ENCODE results near the gene ADCY2. TPM values are rescaled to one million over a fixed set of nuclear protein-coding genes. Genes with fewer than 3 reads are reported as not detected.

ADCY2 gene
- total RNA-seq, 1 experiment from 2014 or later = not detected

GRCh38 chr5:7664208-7664607 lies 268.3 kb downstream of the ADCY2 start:
- H3K4me1 Mint-ChIP-seq (ENCODE audit: low read depth, unreplicated experiment) = no peaks in the 10 kb centered on the region
- H3K27me3 Mint-ChIP-seq (ENCODE audit: insufficient read depth, unreplicated experiment) = peaks cover 8% of the 10 kb centered on the region
- no peak for DNase-seq
- H3K27ac Mint-ChIP-seq (ENCODE audit: unreplicated experiment) = no peak overlapping the region
- no peak for TF ChIP-seq CTCF (IDR thresholded peaks at IDR 0.05; ENCODE audit: insufficient read depth in 1 of 2, low read depth in 1 of 2, low read length in 1 of 2, severe bottlenecking in 1 of 2, unreplicated experiment in 1 of 2)
- Histone ChIP-seq H3K4me3 (ENCODE audit: low read depth, low read length) (no peak overlapping the region), H3K4me1 (no peaks in the 10 kb centered on the region), H3K36me3 (ENCODE audit: control insufficient read depth, insufficient read depth, low read length) (no peaks in the 10 kb centered on the region), H3K9me3 (no peaks in the 10 kb centered on the region), H3K27me3 (replicated peaks; ENCODE audit: control insufficient read depth, insufficient read depth, low read length) (no peaks in the 10 kb centered on the region)
- H3K9me3 Mint-ChIP-seq (ENCODE audit: unreplicated experiment) = no peaks in the 10 kb centered on the region
- intact Hi-C loops (cut with micrococcal nuclease; ENCODE audit: unreplicated experiment) = no loop called here
- no TSS peak for BruUV-seq (replicated peaks)
- POLR2A ChIA-PET = no interaction called here
- CTCF ChIA-PET = no interaction called here
- no peaks in the 10 kb centered on the region for H3K36me3 Mint-ChIP-seq (ENCODE audit: insufficient read depth, unreplicated experiment)
- H3K4me3 Mint-ChIP-seq (ENCODE audit: unreplicated experiment) = no peak overlapping the region

- H3K4me1 ChIP-seq = no peaks in the 10 kb centered on the region
- POLR2A ChIA-PET = no interaction called here
- Mint-ChIP-seq H3K36me3 (ENCODE audit: insufficient read depth, unreplicated experiment) (no peaks in the 10 kb centered on the region), H3K27ac (ENCODE audit: unreplicated experiment) (no peak overlapping the region), H3K4me3 (ENCODE audit: unreplicated experiment) (no peak overlapping the region), H3K9me3 (ENCODE audit: unreplicated experiment) (no peaks in the 10 kb centered on the region), H3K27me3 (ENCODE audit: insufficient read depth, unreplicated experiment) (peaks cover 6% of the 10 kb centered on the region), H3K4me1 (ENCODE audit: low read depth, unreplicated experiment) (no peaks in the 10 kb centered on the region)
- no peak for DNase-seq
- no peaks in the 10 kb centered on the region for H3K27me3 ChIP-seq (replicated peaks; ENCODE audit: control insufficient read depth, insufficient read depth, low read length)
- CTCF ChIA-PET = no interaction called here
- TF ChIP-seq CTCF (IDR thresholded peaks at IDR 0.05; ENCODE audit: insufficient read depth in 1 of 2, low read depth in 1 of 2, low read length in 1 of 2, severe bottlenecking in 1 of 2, unreplicated experiment in 1 of 2) = no peak
- H3K36me3 ChIP-seq (ENCODE audit: control insufficient read depth, insufficient read depth, low read length) = no peaks in the 10 kb centered on the region
- H3K9me3 ChIP-seq = no peaks in the 10 kb centered on the region
- intact Hi-C loops (cut with micrococcal nuclease; ENCODE audit: unreplicated experiment) = no loop called here
- no TSS peak for BruUV-seq (replicated peaks)
- H3K4me3 ChIP-seq (ENCODE audit: low read depth, low read length) = no peak overlapping the region
Observed at GRCh38 chr5:7667216-7667767, 271.4 kb downstream of the ADCY2 start.

- H3K36me3 ChIP-seq (ENCODE audit: control insufficient read depth, insufficient read depth, low read length) = no peaks in the 10 kb centered on the region
- POLR2A ChIA-PET = no interaction called here
- no peak overlapping the region for H3K4me3 ChIP-seq (ENCODE audit: low read depth, low read length)
- intact Hi-C loops (cut with micrococcal nuclease; ENCODE audit: unreplicated experiment) = no loop called here
- CTCF ChIA-PET = no interaction called here
- Mint-ChIP-seq H3K4me3 (ENCODE audit: unreplicated experiment) (no peak overlapping the region), H3K27me3 (ENCODE audit: insufficient read depth, unreplicated experiment) (peaks cover 6% of the 10 kb centered on the region), H3K4me1 (ENCODE audit: low read depth, unreplicated experiment) (no peaks in the 10 kb centered on the region), H3K27ac (ENCODE audit: unreplicated experiment) (no peak overlapping the region), H3K9me3 (ENCODE audit: unreplicated experiment) (no peaks in the 10 kb centered on the region), H3K36me3 (ENCODE audit: insufficient read depth, unreplicated experiment) (no peaks in the 10 kb centered on the region)
- TF ChIP-seq CTCF (IDR thresholded peaks at IDR 0.05; ENCODE audit: insufficient read depth in 1 of 2, low read depth in 1 of 2, low read length in 1 of 2, severe bottlenecking in 1 of 2, unreplicated experiment in 1 of 2) = no peak
- BruUV-seq (replicated peaks) = no TSS peak
- H3K27me3 ChIP-seq (replicated peaks; ENCODE audit: control insufficient read depth, insufficient read depth, low read length) = no peaks in the 10 kb centered on the region
- DNase-seq = no peak
- no peaks in the 10 kb centered on the region for H3K9me3 ChIP-seq
- no peaks in the 10 kb centered on the region for H3K4me1 ChIP-seq
Observed at GRCh38 chr5:7668161-7668560, 272.2 kb downstream of the ADCY2 start.

Data from Caco-2 (cell line).